Measurements from ENCODE around the gene FN1.

DNA sequence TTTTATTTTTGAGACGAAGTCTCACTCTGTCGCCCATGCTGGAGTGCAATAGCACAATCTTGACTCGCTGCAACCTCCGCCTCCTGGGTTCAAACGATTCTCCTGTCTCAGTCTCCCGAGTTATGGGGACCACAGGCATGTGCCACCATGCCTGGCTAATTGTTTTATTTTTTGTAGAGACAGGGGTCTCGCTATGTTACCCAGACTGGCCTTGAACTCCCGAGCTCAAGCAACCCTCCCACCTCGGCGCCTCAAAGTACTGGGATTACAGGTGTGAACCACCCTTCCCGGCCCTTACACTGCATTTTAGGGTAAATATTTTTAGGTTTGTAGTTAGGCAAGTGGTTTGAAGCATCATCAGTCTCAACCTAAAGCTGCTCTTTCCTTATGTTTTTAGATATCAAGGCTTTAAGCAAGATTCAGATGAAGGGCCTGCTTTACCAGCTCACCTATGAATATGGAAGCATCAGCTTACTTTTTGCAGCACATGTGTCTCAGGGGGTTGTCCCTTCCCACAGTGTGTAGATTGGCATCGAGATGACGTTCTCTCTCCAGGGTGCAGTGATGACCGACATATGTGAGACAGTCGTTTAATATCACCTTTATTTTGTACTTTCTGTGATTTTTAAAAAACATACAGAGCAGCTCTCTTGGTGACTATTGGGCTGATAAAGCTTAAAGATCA is 76.8 kb downstream of the FN1 start:
- no peak for TF ChIP-seq POLR2AphosphoS5 (IDR thresholded peaks at IDR 0.05)
- TF ChIP-seq, protein P1, sequence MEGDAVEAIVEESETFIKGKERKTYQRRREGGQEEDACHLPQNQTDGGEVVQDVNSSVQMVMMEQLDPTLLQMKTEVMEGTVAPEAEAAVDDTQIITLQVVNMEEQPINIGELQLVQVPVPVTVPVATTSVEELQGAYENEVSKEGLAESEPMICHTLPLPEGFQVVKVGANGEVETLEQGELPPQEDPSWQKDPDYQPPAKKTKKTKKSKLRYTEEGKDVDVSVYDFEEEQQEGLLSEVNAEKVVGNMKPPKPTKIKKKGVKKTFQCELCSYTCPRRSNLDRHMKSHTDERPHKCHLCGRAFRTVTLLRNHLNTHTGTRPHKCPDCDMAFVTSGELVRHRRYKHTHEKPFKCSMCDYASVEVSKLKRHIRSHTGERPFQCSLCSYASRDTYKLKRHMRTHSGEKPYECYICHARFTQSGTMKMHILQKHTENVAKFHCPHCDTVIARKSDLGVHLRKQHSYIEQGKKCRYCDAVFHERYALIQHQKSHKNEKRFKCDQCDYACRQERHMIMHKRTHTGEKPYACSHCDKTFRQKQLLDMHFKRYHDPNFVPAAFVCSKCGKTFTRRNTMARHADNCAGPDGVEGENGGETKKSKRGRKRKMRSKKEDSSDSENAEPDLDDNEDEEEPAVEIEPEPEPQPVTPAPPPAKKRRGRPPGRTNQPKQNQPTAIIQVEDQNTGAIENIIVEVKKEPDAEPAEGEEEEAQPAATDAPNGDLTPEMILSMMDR (IDR thresholded peaks at IDR 0.05) = no peak
- no peak for TF ChIP-seq EP300 (IDR thresholded peaks at IDR 0.05)
